GM18520 (cell line): ENCODE results near the gene BLACAT1.

ENCODE experiments used
- ATAC-seq: cut with Tn5 transposase; IDR thresholded peaks from one replicate; pipeline ENCODE4 v1.9.1; 2021; ENCODE audit not compliant: unreplicated experiment

Gene BLACAT1

DNA sequence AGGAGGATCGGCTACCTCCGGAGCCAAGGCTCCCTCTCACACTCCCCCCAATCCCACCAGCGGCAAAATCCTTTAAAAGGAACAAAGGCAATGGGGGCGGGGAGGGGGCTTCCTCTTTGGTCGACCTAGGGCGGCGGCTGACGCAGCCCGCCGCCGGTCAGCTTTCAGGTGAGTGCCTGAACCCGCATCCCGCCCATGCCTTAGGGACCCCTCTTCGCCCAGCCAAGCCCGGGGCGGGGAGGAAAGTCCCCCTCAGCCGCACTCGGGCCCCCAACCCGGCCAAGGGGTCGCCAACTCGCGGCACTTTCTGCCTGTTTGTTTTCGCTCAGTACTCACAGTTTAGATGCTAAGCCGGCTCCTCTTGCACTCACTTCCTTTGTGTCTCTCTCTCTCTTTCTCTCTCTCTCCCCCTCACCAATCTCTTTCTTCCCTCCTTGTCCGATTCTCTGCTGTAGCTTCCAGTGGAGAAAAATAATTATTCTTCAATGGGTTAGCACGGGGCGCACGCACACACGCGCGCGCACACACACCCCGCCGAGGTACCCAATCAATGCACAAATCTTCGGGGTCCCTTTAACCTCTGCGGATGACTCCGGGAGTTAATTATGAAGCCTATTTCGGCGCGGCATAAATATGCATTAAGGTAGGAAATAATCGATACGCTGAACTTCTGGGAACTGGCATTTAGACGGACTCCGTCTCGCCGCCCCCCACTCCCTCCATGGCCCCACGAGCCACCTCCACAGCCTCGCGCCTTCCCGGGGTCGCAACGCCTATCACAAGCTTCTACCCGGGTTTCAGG lies at the start of gene BLACAT1:
TSS of gene BLACAT1 (minus strand) at position 465 of the 802 bp plus-strand sequence.
- ATAC-seq = no peak

DNA sequence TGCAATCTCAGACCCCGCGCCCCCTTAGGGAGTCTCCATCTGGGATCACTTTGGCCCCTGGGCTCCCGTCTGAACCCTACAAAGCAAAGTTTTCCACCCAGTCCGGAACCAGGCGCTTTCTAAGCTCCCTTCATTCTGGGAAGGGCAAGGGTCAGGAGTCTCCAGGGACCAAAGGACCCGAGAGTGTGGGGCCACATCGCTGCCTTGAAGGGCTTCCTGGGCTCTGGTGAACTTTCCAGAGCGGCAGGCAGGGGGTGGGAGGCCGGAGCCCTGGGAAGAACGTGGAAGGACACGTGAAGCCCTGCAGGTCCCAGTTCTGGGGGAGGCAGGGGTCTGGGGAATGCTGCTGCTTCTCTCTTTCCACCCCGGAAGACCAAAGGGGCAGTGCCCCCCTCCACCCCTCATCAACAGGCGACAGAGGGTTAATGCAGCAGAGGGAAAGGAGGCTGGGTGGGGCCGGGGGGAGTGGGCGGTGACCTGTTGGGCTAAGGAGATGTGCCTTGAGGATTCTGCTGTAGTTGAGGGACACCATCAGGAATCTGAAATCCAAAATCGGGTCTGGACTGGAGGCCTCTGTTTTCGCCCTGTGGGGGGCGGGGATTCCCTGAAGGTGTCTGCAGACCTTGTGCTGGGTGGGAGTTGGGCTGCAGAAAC lies 49.4 kb upstream of the BLACAT1 start:
- ATAC-seq = no peak

DNA sequence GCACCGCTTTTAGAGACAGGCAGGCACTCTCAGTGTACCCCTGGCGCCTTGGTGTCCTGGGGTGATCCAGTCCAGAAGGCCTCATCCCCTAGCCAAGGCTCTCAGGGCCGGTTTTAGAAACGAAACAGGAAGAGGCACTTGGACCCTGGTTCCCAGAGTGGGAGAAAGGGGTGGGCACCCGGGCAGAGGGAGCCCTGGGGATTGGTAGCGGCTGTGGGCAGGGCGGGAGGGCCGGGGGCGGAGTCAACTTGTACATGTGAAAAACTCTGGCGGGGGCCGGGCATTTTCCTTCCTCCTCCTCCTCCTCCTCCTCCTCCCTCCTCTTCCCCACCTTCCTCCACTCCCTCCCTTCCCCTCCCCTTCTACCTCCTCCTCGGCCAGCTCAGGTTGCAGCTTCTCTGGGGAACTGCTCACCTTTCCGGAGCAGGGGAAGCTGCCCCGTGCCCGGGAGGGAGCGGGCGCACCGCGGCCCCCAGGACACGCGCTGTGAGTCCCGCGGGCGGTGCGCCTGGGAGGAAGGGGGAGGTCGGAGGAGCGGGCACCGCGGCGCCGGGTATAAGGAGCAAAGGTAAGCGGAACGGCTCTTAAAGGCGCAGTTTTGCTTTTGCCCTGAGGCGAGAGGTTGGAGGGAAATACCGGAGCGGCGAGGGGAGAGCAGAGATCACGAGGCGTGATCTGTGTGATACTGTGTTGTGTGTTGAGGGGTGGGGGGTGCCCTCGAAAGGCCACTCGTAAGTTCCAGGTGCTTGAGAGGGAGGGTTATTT lies 48.6 kb upstream of the BLACAT1 start, which contains the start of gene CDK18:
TSS of gene CDK18 (plus strand) at position 359 of the 765 bp plus-strand sequence. CDS start 18,499 bp downstream, outside the sequence.
- no peak for ATAC-seq

DNA sequence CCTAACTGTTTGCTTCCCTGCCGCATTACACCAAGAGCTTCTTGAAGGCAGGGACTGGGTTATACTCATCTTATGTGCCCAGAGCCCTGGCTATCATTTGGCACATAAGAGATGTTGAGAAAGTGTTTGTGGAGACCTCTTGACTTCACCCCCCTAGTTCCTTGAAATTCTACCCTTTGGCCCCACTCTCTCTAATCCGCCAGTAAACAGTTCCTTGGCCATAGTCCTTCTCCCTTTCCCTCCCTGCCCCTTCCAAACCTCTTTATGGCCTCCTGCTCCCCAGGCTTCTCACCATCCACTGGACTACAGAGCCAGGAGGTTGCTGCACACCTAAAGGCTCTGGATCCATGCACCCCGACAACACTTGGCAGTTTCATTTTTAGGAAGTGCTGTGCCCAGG lies 47.1 kb upstream of the BLACAT1 start:
- no peak for ATAC-seq

DNA sequence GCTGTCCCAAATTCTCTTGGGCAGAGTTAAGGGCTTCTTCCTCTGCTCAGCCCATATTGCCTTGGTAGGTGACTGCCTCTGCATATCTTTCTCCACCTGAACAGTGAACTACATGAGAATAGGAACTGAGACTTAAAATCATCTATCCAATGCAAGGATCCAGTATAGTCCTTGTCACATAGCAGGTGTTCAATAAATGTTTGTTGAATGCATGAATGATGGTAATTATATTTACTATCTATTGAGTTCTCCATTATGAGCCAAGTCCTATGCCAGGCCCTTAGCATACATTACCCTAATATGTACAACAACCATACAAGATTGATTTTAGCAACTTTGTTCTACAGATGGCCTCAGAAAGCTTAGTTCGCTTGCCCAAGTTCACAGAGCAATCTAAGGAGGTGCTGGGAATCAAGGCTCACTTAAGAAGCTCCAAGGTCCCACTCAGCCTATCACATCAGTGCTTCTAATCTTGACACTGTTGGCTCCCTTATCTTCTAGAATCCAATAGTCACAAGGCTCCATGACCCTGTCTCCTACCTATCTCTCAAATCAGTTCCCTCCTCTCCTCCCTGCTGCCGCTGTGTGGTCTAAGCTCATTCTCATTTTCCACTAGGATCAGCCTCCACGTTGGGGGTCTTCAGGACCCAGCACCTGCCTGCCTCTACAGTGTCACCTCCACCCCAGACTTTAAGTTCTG lies 46.4 kb upstream of the BLACAT1 start:
- ATAC-seq = no peak

DNA sequence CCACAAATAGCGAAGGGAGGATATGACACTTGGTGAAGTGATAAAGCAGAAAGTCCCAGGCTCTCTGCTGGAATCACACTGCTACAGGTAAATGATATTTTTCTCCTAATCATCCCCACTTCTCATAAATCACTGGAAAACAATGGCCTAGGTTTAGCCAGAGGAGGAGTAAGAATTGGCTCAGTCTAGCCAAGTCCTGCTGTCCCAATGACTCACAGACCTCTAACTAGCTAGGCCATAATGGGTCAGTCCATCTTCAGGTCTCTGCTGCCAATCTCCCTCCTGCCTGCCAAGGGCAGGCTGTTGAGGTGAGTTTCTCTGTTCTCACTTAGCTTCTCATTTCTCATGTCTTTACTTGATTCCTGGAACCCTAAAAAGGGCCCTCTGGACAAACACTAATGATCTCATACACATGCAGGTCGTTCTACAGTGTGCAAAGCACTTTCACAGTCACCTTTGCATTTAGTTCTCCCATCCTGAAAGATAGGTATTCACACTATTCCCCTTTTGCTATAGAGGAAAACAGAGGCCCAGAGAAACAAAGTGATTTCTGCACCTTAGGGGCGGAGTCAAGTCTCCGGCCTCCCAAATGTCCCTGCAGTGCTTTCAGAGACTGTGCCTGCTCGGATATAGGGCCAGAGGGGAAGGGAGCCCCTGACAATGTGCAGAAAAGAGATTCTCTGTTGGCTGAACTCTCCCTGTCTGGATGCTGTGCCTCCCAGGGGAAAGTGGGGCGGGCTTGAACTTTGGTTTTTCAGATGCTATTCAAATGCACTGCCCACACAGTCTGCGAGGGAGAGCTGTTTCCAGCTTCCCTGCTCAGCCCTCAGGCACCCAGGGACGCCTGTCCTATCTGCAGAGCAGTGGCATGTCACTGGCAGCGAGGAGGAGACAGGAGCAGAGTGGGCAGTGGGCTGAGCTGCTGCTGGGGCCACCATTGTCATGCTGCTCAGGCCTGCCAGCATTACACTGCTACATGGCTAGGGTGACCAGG lies 44.7 kb upstream of the BLACAT1 start:
- no peak for ATAC-seq

DNA sequence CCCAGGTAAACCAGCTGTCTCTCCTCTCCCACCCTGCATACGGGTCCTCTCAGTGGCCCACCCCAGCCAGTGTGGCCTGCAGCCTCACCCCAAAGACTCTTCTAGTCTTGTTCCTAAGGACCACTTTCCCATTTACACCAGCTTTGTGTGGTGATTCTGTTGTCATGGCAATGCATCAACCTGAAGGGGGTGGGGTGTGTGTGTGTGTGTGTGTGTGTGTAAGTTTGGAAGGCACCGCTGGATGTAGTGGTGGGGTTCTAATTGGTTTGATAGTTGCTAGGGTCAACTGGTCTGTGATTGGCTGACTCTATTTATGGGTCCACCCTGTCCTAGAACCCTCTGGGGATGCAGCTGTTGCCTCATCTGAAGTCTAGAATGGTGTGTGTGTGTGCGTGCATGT lies 43.9 kb upstream of the BLACAT1 start:
- ATAC-seq = no peak

DNA sequence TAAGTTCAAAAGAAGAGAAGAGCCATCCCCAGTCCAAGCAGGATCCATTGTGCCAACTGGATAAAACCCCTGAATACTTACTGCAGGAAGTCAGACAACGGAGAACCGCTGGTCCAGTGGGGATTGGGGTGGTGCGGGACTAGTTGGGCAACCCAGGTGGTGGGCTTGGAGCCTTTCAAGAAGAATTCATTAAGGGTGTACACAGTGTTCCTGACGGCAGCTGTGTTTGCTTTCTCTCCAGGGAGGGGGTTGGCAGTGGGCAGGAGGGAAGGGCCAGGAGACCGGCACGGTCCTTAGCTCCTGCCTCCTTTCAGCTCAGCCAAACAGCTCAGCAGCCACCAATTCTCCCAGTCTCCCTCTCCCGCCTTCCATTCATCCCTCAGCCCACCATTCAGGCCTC lies 41.5 kb upstream of the BLACAT1 start:
- ATAC-seq = no peak

DNA sequence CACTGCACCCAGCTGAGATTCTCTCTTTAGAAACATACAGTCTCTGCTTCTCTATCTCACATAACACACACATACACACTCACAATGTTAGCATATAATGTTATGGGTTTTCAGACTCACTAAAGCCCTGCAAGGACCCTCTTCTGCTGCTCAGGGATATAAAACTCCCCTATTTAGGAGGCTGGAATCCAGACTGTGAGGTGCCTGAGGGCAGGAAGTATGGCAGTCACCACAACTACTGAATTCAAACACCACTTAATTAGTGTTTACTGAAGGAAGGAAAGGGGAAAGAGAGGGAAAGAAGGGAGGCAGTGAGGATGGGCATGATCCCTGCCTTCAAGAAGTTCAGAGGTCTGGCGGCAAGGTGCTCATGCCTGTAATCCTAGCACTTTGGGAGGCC lies 40.8 kb upstream of the BLACAT1 start:
- ATAC-seq = no peak

DNA sequence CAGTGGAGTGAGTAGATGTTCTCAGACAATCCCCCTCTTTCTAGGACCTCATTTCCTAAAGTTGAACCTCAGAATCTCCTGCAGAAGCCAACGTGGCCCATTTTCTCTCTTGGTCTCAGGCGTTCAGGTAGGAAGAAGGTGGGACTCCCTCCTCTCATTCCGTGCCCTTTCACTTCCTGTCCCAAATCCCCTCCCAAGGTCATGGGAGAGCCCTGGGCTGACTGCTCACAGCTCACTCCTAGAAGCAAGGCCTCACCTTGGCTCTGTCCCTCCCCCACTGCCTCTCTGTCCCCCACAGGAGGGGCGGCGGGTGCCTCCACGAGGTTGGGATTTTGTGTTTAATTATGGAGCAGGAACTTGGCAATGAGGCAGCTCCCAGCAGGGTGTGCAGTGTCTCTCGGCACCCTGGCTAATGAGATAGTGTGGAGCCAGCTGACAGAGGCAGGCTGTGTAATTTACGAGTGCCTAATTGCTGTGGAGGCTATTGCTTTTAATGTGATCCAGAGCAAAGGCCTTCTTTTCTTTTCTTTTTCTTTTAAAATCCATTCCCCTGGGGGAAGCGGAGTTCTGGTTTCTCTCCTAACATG lies 39.5 kb upstream of the BLACAT1 start:
- no peak for ATAC-seq

DNA sequence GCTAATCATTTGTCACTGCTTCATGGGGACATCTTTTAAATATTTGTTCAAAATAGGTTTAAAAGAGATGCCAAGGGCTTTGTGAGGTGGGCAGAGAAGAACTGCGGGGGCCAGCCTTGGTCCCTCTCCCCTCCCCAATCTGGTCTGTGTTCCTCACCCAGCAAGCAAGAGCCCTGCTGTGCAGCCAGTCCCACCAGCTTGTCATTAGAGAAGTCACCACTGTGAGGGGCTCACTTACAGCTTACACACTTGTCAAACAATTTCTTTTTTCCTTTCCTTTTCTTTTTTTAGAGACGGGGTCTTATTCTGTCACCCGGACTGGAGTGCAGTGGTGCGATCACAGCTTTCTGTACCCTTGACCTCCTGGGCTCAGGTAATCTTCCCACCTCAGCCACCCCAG lies 38.3 kb upstream of the BLACAT1 start:
- ATAC-seq = no peak

DNA sequence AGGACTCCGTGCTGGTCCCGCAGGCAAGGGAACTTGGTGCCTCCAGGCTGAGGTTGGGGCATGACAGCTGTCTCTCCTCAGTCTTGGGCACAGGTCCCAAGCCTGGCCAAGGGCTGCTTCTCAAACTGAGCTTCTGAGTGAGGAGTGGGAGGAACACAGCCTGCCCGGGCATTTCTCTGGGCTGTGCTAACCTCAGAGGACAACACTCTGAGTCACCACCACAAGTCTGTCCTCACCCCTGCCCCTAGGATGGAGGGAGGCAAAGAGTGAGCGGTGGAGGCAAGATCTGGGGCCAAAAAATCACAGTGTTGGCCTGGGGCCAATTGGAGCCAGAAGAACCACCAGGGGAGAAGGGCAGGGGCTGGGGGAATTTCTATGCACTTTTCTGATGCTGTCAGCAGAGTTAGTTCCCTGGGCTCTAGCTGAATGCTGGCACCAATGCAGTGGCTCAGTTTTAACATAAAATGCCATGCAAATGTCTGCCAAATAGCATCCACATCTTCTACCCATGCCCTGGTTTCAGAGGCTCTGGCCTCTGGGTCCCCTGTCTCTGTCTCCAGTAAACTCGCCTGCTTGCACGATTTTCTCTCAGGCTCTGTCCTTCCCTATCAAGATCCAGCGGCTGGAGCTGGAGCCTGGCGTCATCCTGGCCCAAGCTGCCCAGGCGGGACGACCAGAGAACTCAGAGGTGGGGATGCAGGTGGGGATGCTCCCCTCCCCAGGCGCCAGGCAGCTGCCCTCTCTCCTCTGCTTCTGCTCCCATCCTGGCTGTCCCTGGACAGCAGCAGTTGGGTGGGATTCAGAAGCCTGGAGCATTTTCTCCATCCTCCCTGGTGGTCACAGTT lies 37.6 kb upstream of the BLACAT1 start:
- ATAC-seq = no peak

DNA sequence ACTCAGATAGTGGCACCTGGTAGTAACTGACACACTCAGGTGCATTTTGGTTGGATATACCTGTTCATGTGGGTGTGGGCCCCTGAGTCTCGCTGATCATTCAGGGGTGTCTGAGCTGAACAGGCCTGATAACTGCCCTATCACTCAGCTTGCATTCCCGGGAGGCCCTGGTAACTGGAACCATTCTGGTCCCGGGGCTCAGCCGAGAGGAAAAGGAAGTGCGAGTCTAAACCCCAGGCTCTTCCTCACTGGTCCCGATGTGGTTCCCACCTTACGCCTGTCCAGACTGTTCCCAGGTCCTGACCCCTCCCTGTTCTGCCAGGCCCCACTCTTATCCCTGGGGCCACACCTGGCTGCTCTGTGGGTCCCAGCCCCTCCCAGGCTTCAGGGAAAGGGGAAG lies 36.9 kb upstream of the BLACAT1 start:
- no peak for ATAC-seq

DNA sequence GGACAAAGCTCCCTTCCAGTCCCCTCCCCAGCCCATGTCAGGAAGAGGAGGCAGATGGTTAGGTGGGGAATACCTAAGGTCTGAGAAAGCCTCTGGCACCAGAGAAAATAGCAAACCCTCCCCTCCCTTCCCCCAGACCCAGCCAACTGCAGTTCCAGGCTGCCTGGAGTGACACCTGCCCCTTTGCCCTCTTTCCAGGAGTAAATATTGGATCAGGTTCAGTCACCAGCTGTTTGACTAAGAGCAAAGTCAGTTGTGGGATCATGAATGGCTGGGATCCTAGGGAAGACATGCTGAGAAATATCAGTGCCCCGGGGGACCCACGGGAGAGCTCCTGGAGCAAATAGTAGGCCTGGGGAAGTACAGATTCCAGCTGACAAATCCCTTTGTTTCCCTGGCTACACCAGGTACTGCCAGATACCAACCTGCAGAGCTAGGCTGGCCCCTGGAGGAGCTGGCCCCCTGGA lies 36.4 kb upstream of the BLACAT1 start:
- ATAC-seq = no peak

DNA sequence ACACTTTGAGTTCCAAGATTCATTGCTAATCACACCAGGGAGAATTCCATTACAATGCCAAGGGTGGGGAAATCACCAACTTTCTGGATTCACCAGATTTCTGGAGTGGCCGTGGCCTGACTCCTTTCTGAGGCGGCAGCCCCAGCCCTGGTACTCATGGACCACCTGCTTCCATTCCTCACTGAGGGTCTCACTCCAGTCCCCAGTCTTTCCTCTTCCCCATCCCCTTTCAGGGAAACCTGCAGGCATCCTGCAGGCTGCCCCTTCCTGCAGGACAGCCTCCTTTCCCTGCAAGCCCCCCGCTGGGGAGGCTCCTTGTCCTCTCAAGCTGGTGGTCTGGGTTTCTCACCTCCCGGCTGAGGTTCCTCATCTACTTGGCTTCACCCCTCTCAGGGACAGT lies 35.9 kb upstream of the BLACAT1 start:
- ATAC-seq = no peak

DNA sequence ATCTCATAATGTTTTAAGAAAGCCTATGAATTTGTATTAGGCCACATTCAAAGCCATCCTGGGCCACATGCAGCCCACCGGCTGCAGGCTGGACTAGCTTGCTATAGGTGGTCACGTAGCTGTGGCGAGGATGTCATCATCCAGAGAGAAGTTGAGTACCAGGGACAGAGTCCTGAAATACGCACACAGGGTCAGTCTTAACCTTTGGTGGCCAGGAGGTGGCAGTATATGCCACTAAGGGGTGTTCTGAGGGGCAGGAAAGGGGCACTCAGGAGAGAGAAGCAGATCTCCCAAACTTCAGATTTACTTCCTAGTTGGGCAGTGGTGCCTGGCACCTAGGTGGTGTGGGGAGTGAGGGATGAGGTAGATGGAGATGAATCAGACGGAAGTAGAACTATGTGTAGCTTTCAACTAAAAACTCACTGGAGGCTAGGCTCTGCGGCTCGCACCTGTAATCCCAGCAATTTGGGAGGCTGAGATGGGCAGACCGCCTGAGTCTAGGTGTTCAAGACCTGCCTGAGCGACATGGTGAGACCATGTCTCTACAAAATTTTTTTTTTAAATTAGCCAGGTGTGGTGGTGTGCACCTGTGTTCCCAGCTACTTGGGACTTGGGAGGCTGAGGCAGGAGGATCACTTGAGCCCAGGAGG lies 32.4 kb upstream of the BLACAT1 start:
- ATAC-seq = no peak

DNA sequence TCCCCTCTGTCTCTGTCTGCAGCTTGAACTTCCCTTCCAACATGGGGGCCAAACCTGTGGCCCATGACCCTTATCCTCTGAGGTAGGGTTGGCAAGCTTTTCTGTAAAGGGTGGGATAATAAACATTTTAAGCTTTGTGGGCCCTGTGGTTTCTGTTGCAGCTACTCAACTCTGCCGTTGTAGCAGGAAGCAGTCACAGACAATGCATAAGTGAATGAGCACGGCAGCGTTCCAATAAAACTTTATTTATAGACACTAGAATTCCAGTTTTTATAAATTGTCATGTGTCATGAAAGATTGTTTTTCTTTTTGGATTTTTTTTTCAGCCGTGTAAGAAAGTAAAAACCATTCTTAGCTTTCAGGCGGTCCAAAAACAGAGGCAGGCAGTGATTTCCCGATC lies 30.4 kb upstream of the BLACAT1 start:
- no peak for ATAC-seq
